GM18909 (cell line): ENCODE results near the gene RIMOC1.
"Not testable (repeated sequence)": the region's sequence is repeated elsewhere in the genome, so short reads cannot be mapped to it uniquely, and the experiment has no call there.

ENCODE experiments used
- ATAC-seq: cut with Tn5 transposase; IDR thresholded peaks from one replicate; pipeline ENCODE4 v1.9.1; 2021; ENCODE audit warnings: mild to moderate bottlenecking; ENCODE audit not compliant: unreplicated experiment, poor library complexity

Gene RIMOC1

DNA sequence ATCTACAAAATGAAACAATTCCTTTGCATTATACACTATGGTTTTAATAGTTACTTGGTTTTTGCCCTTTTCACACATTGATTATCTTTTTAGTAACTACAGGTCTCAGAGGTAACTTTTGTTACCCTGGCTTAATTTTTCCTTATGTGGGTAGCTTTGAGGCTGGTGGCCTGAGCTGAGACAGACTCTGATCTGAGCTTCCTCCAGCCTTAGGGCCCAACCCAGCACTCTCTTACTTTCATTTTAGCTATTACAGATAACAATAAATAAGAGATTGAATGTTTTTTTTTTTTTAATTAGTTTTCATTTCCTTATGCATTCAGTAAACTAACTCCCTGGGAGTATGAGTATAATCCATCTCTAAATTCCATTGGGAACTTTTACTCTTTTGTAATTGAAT, 18.9 kb upstream of the RIMOC1 start:
- ATAC-seq = no peak

GRCh38 chr5:41891066-41891707, 13.0 kb upstream of the RIMOC1 start:
- peak; percentile 67 for ATAC-seq

GRCh38 chr5:41892031-41892430, 12.1 kb upstream of the RIMOC1 start:
- no peak for ATAC-seq

GRCh38 chr5:41893074-41893851, 10.9 kb upstream of the RIMOC1 start:
- ATAC-seq = peak; percentile 61

- no peak for ATAC-seq
Measured at GRCh38 chr5:41896230-41896629, 7.9 kb upstream of the RIMOC1 start.

- no peak for ATAC-seq
Measured at GRCh38 chr5:41903382-41903891, 707 bp upstream of the RIMOC1 start.

- no peak for ATAC-seq
Measured at GRCh38 chr5:41906151-41906550, 2.0 kb downstream of the RIMOC1 start.

DNA sequence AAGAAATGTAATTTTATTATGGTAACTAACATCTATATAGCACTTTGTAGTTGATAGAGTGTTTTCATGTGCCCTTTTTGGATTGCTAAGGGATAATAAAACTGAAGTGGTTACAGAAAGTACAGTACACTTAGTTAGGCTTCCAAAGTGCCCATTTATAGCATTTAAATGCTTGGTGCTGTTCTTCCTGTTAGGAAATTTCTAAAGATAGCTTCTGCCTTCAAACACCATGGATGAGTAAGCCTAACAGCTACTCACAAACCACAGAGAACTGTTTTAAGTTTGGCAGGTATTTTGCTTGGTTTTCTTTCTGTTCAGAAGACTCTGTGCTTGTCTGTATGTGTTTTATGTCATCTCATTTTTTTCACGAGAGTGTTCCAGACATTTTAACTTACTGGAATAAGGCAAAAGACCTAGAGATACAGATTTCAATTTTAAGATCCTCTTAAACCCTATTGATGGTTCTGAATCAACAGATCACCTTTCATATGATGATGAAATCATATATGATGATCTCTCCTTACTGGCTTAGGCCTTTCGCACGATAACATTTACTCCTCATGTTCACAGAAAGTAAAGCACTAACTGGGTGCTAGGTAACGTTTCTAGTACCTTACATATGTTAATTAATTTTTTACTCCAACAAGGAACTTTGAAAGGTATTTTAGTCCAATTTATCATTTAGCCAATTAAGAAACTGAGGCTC, 4.4 kb downstream of the RIMOC1 start:
- ATAC-seq = no peak

DNA sequence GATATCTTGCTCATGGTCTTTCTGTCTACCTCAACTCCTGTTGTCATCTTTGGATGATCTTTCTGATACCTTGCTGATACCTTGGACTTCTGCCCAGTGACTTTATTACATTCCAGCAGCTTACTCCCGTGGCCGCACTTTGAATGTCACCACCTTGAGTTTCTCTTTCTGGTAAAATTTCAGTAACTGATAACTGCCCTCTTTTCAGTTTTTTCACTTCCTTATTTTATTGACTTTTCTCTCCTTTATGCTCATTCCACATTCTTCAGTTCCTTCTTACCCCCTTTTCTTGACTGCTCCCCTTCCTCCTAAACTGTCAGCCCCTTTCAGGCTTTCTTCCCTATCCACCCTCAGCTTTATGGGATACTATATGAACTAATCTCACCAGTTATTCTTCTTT, 14.0 kb downstream of the RIMOC1 start:
- ATAC-seq = peak; percentile 49

GRCh38 chr5:41921166-41921565, 17.0 kb downstream of the RIMOC1 start:
- ATAC-seq = no peak

- ATAC-seq = no peak
Measured at GRCh38 chr5:41921874-41922273, 17.7 kb downstream of the RIMOC1 start.

DNA sequence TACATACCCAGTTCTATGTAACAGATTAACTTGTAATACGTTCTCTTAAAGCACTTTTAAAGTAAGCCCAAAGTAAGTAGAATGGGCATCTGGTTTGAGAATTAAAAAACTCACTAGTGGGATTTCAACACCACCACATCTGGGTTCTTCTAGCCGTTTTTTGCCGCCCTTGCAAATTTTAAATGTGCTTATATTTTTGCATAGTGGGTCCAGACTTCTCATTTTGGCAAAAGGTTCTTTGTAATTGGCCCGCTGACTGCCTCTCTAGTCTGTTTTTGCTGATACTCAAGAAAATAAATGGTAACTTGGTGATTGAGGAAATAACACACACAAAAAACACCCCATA, 20.4 kb downstream of the RIMOC1 start:
- no peak for ATAC-seq

- ATAC-seq = peak; percentile 96
Measured at GRCh38 chr5:41924872-41925554, 20.9 kb downstream of the RIMOC1 start, which contains the start of gene FBXO4. FBXO4 (plus strand) TSS chr5:41925281; CDS start chr5:41925310, 29 bp downstream.

- ATAC-seq = peak; percentile 32
Measured at GRCh38 chr5:41925555-41925951, 21.4 kb downstream of the RIMOC1 start.

- ATAC-seq = no peak
Measured at GRCh38 chr5:41927604-41928003, 23.5 kb downstream of the RIMOC1 start.

- ATAC-seq = no peak
Measured at GRCh38 chr5:41929035-41929434, 24.9 kb downstream of the RIMOC1 start.

DNA sequence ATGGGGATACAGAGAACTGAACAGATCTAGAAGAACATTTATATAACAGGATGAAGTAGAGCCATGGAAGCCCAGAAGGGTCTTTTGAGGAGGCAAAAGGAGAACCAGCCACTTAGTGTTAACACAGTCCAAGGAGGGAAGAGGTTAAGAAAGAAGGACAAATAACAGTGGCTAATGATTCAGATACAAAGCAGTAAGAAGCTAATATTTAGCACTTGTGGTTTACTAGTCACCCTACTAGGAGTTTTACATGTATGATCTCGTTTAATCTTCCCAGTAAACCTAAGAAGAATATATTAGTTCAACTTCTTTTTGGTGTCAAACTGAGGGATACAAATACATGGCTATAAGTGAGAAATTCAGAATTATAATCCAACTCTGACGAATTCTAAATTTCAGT, 28.6 kb downstream of the RIMOC1 start:
- no peak for ATAC-seq

DNA sequence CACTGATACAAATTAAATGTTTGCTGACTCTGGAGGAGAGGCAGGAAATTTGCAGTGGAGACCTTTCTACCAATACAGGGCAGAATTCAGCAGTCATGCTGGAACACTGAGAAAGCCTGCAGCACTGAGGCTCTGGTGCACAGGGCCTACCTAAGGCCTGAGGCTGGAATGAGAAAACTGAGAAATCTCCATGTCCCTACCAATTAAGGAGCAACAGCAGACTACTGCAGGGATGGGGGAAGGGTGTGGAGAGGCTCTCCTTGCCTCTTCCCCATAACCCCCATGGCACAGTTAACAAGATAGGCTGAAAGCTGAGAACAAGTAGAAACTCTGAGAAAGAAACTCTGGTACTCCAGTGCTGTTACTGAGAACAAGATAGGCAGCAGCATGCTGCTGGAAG, 31.4 kb downstream of the RIMOC1 start:
- no peak for ATAC-seq

GRCh38 chr5:41940641-41941040, 36.5 kb downstream of the RIMOC1 start:
- no peak for ATAC-seq

DNA sequence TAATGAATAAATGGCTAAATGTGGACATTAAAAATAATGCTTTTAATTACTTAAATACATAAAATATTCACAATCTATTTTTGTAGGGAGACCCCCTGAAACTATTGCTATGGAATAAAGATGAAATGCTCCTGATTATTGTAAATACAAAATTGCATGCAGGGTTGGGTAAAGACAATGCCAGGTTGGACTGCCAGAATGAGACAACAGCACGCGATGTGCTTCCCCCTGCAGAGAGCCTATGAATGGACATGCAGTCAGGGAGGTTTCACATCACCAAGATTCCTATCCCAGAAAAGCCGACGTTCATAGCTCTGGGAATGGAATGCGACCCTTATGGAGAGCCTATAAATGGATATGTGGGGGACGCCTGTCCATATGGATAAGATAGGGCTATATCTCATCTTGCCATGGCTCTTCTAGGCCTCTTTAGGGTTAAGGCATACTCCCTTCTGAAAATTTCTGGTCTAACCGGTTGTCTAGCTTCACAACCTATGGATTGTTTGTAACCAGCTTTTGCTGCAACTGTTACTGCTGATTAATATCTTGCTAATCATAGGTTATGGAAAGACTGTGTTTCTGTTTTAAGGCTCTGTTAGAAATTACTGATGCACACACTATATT, 41.3 kb downstream of the RIMOC1 start:
- not testable (repeated sequence) for ATAC-seq
